Sigmoid colon (tissue), 7 donors: ENCODE results near the gene MLLT6. TPM values are rescaled to one million over a fixed set of nuclear protein-coding genes. Genes with fewer than 3 reads are reported as not detected.

Experiments used
- DNase-seq: peaks from one replicate; pipeline ENCODE4 v3.0.0-alpha.2; 2019
- H3K27ac ChIP-seq, 4 donors: fragments of 200-600 bp; sonication (generic); one replicate each; pipeline ENCODE4 v1.5.1; 2016 to 2019; ENCODE audit warnings: mild to moderate bottlenecking in 1 of 4
- H3K27me3 ChIP-seq, 3 donors: fragments of 200-600 bp; sonication (generic); one replicate each; pipeline ENCODE4 v1.5.1; 2019; ENCODE audit warnings: mild to moderate bottlenecking in 1 of 3
- H3K36me3 ChIP-seq, 4 donors: fragments of 200-600 bp; sonication (generic); one replicate each; pipeline ENCODE4 v1.5.1; 2016 to 2019
- H3K4me1 ChIP-seq, 4 donors: fragments of 200-600 bp; sonication (generic); one replicate each; pipeline ENCODE4 v1.5.1; 2017 to 2019
- H3K4me3 ChIP-seq, 4 donors: fragments of 200-600 bp; sonication (generic); one replicate each; pipeline ENCODE4 v1.5.1; 2017 to 2019; ENCODE audit warnings: mild to moderate bottlenecking in 2 of 4, moderate library complexity in 1 of 4
- H3K9me3 ChIP-seq, 4 donors: fragments of 200-600 bp in 3 of 4; sonication (generic) in 3 of 4; one replicate each; pipeline versions ENCODE4 v1.5.1 to v1.6.1; 2013 to 2019
- CTCF ChIP-seq, 4 experiments: fragments of 450-650 bp in 3 of 4; fragments of 200-600 bp in 1 of 4; IDR thresholded peaks; one replicate each; pipeline ENCODE4 v1.5.1; 2016 to 2019; ENCODE audit warnings: antibody characterized with exemption in 4 of 4, mild to moderate bottlenecking in 3 of 4, moderate library complexity in 2 of 4
- EP300 ChIP-seq, 4 donors: sonication (generic); formaldehyde crosslinking; IDR thresholded peaks; one replicate each; pipeline ENCODE4 v1.6.1; 2017; ENCODE audit warnings: antibody characterized with exemption in 4 of 4
- POLR2A ChIP-seq, 2 donors: fragments of 450-650 bp; IDR thresholded peaks; one replicate each; pipeline ENCODE4 v1.6.1; 2016; ENCODE audit warnings: antibody characterized with exemption in 2 of 2, mild to moderate bottlenecking in 2 of 2, moderate library complexity in 2 of 2
- POLR2AphosphoS5 ChIP-seq, 4 donors: sonication (generic); formaldehyde crosslinking; IDR thresholded peaks; one replicate each; pipeline ENCODE4 v1.6.1; 2017; ENCODE audit warnings: antibody characterized with exemption in 4 of 4
- WGBS, 2 donors: extraction: QIAGEN DNeasy Blood & Tissue Kit; methylation state at CpG; one replicate each; pipeline ENCODE4 v1.1.7; 2013; 5-methylcytosine and 5-hydroxymethylcytosine counted together
- intact Hi-C: fragments of 100-400 bp; cut with DNase I; formaldehyde crosslinking; loops from one replicate; pipeline ENCODE4 v1.15.1; 2023
- polyA plus RNA-seq, 3 donors: library from polyadenylated mRNA; stranded (reverse); fragments of 200-250 nt; gene quantifications; one replicate each; pipeline ENCODE4 v1.2.3, GENCODE V29; 2013
- total RNA-seq, 4 donors: library from RNA; depleted of rRNA; stranded (reverse); fragments of >200 nt; gene quantifications; one replicate each; pipeline ENCODE4 v1.1.0, GENCODE V29; 2016
- donor health status: healthy with polysubstance abuse.
- donor health status: Bipolar disorder and iron deficiency.
- donor health status: healthy.

Gene MLLT6
- total and polyA plus RNA-seq, 7 donors, result 15.3 to 90.3 (median 51.5) TPM

- TF ChIP-seq CTCF (IDR thresholded peaks at IDR 0.05) (no peak), POLR2AphosphoS5 (IDR thresholded peaks at IDR 0.05) (no peak), POLR2A (IDR thresholded peaks at IDR 0.05) (no peak), EP300 (IDR thresholded peaks at IDR 0.05) (no peak)
- Histone ChIP-seq H3K9me3 (no peaks in the 10 kb centered on the region), H3K4me1 (peaks cover 0 to 37% (median 34%) of the 10 kb centered on the region in 4 donors), H3K36me3 (no peaks in the 10 kb centered on the region), H3K4me3 (peak overlapping the region in 3 of 4 donors; percentile 43 to 63 (median 59)), H3K27me3 (peaks cover 25 to 73% (median 66%) of the 10 kb centered on the region in 3 donors), H3K27ac (peak overlapping the region in 1 of 4 donors; percentile 58)
- intact Hi-C loops, result loop anchor here (5.0 kb wide), 1 partner anchor 246 kb away; the partner anchor contains the start of gene ARHGAP23
- 9 to 13% methylated on average over 46 of the region's 46 CpGs for WGBS, 2 donors
- DNase-seq, result no peak
Observed at GRCh38 chr17:38672788-38673706, 32.0 kb upstream of the MLLT6 start.

DNA sequence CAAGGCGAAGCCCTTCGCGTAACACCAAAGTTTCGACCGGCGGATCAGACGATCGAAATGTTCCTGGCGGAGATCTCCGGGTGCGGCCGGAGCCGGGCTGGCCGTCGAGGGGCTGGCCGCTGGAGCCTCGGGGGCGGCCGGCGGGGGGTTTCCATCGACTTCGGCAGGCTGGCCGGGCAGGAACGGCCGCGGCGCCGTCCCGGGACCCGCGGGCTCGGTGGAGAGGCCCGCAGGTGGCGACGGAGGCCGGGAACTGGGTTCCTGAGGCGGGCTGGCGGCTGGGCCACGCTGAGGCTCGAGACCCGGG, 31.4 kb upstream of the MLLT6 start:
- TF ChIP-seq POLR2AphosphoS5 (IDR thresholded peaks at IDR 0.05), result no peak
- no peak for TF ChIP-seq CTCF (IDR thresholded peaks at IDR 0.05)
- no peak for TF ChIP-seq EP300 (IDR thresholded peaks at IDR 0.05)
- TF ChIP-seq POLR2A (IDR thresholded peaks at IDR 0.05), result no peak
- whole genome bisulfite sequencing, 2 donors, result 1 to 2% methylated on average over 41 of the region's 41 CpGs
- peak overlapping the region in 3 of 4 donors; percentile 43 to 63 (median 59) for H3K4me3 ChIP-seq
- H3K4me1 ChIP-seq, result peaks cover 0 to 37% (median 34%) of the 10 kb centered on the region in 4 donors
- no peak for DNase-seq
- no peaks in the 10 kb centered on the region for H3K9me3 ChIP-seq
- peak overlapping the region in 1 of 4 donors; percentile 58 for H3K27ac ChIP-seq
- intact Hi-C loops, result loop anchor here (5.0 kb wide), 1 partner anchor 246 kb away; the partner anchor contains the start of gene ARHGAP23
- H3K27me3 ChIP-seq, result peaks cover 25 to 73% (median 65%) of the 10 kb centered on the region in 3 donors
- no peaks in the 10 kb centered on the region for H3K36me3 ChIP-seq

DNA sequence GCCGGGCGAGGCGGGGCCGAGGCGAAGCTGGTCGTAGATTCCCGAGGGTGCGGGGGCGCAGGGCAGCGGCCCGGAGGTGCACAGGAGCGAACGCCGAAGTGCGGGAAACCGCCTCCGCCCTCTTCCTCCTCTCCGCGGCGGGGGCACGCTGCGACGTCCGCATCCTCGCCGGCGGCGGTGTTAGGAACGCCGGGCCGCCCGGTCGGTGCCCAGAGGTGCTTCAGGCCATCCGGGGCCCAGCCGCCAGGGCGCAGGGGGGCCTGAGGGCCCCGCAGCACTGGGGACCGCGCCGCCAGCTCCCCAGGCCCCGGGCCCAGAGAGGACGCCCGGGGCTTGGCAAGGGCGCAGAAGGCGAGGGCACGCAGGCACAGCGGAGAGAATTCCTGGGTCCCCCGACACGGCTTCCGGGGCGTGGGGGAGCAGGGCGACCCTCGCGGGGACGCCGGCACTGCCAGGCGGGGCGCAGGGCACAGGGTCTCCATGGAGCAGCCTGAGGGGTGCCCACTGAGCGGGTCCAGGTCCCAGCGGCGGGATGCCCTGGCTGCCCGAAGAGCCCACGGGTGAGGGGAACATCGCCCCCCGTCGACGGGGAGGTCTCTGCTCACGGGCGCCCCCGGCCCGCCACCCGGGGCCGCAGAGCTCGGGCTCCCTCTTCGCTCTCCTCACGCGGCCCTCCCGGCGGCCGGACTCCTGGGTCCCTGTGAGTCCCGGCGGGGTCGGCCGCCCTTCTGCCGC, 30.9 kb upstream of the MLLT6 start:
- DNase-seq, result no peak
- H3K4me3 ChIP-seq, result peak overlapping the region; percentile 24 to 63 (median 51)
- no peaks in the 10 kb centered on the region for H3K9me3 ChIP-seq
- WGBS, 2 donors, result 1% methylated on average over 85 of the region's 85 CpGs
- peaks cover 0 to 37% (median 34%) of the 10 kb centered on the region in 4 donors for H3K4me1 ChIP-seq
- H3K27me3 ChIP-seq, result peaks cover 25 to 71% (median 63%) of the 10 kb centered on the region in 3 donors
- H3K36me3 ChIP-seq, result no peaks in the 10 kb centered on the region
- peak overlapping the region in 3 of 4 donors; percentile 27 to 59 (median 58) for H3K27ac ChIP-seq
- intact Hi-C loops, result loop anchor here (5.0 kb wide), 1 partner anchor 247 kb away; the partner anchor contains the start of gene ARHGAP23
- no peak for TF ChIP-seq CTCF (IDR thresholded peaks at IDR 0.05)
- no peak for TF ChIP-seq POLR2AphosphoS5 (IDR thresholded peaks at IDR 0.05)
- no peak for TF ChIP-seq POLR2A (IDR thresholded peaks at IDR 0.05)
- no peak for TF ChIP-seq EP300 (IDR thresholded peaks at IDR 0.05)

GRCh38 chr17:38674749-38675615, 30.1 kb upstream of the MLLT6 start, which contains the start of gene EPOP:
EPOP (minus strand) TSS chr17:38674957; CDS start chr17:38674495, 462 bp downstream.
- Histone ChIP-seq H3K27me3 (peaks cover 25 to 63% (median 59%) of the 10 kb centered on the region in 3 donors), H3K9me3 (no peaks in the 10 kb centered on the region), H3K27ac (peak within 1 kb of the TSS in 3 of 4 donors; percentile 27 to 59 (median 58)), H3K36me3 (no peaks in the 10 kb centered on the region), H3K4me1 (peaks cover 0 to 37% (median 34%) of the 10 kb centered on the region in 4 donors), H3K4me3 (peak within 1 kb of the TSS; percentile 24 to 63 (median 51))
- 3 to 4% methylated on average over 80 of the region's 80 CpGs for WGBS, 2 donors
- TF ChIP-seq POLR2AphosphoS5 (IDR thresholded peaks at IDR 0.05) (peak in 3 of 4 donors; percentile 15 to 57 (median 41)), CTCF (IDR thresholded peaks at IDR 0.05) (no peak)
- peak; percentile 91 for DNase-seq
- intact Hi-C loops, result loop anchor here (5.0 kb wide), 1 partner anchor 248 kb away; the partner anchor contains the start of gene ARHGAP23
